Mammary epithelial cell (primary cell): ENCODE measurements around the gene SARS1.

Source experiments
- CTCF ChIP-seq, 2 donors: IDR thresholded peaks in 1 of 2; conservative IDR thresholded peaks in 1 of 2; 2 replicates each; pipeline ENCODE4 v1.5.1; 2011 to 2012; ENCODE audit warnings: inconsistent platforms in 2 of 2, low read length in 2 of 2, mild to moderate bottlenecking in 2 of 2, control low read depth in 1 of 2, low read depth in 1 of 2; ENCODE audit not compliant: insufficient read depth in 1 of 2; ENCODE audit errors: extremely low read depth in 1 of 2
- EZH2 ChIP-seq: IDR thresholded peaks from 2 replicates; pipeline ENCODE4 v1.6.1; 2012; ENCODE audit warnings: low read length, inconsistent platforms, borderline replicate concordance

DNA sequence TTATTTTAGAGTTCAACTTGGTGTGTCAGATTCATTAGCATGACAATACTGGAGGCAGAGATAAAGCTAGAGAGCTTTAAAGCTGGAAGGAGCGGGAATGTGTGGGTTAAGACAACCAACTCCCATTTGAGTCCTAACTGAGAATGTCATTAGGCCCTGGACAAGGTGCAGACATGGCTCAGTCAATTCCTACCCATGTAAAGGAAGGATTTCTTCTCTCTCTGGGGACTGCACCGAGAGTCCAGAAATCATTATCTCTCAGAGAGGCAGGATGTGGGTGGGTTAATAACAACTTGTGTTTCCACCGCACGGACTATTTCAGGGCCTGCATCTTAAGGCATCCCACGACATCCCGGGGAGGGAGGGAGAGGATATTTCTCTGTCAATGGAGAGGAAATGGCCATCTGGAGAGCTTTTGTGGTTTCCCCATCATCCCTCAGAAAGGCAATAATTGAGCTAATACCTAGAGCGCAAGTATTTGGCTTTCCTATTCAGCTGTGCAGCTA lies 46.7 kb upstream of the SARS1 start:
- TF ChIP-seq EZH2 (no peak), CTCF (conservative IDR thresholded peaks at IDR 0.05 in 1 of 2, IDR thresholded peaks at IDR 0.05 in 1 of 2; ENCODE audit: extremely low read depth in 1 of 2, insufficient read depth in 1 of 2, low read depth in 1 of 2, low read length in 2 of 2) (no peak)
